ENCODE measurements around the gene CRACR2A.

Gene CRACR2A

GRCh38 chr12:3579446-3580093, 173.3 kb downstream of the CRACR2A start:
- no peak for DNase-seq (ENCODE audit: insufficient read length, low spot score)
- TF ChIP-seq CTCF (IDR thresholded peaks at IDR 0.05; ENCODE audit: insufficient read depth, missing control alignments): no peak
- no peak for FAIRE-seq

GRCh38 chr12:3578557-3578956, 174.4 kb downstream of the CRACR2A start:
- no peak for DNase-seq (ENCODE audit: insufficient read length, low spot score)
- no peak for TF ChIP-seq CTCF (IDR thresholded peaks at IDR 0.05; ENCODE audit: insufficient read depth, missing control alignments)
- no peak for FAIRE-seq

GRCh38 chr12:3576891-3577290, 176.0 kb downstream of the CRACR2A start:
- no peak for DNase-seq (ENCODE audit: insufficient read length, low spot score)
- no peak for TF ChIP-seq CTCF (IDR thresholded peaks at IDR 0.05; ENCODE audit: insufficient read depth, missing control alignments)
- no peak for FAIRE-seq

GRCh38 chr12:3574986-3575385, 177.9 kb downstream of the CRACR2A start:
- no peak for FAIRE-seq
- TF ChIP-seq CTCF (IDR thresholded peaks at IDR 0.05; ENCODE audit: insufficient read depth, missing control alignments): no peak
- no peak for DNase-seq (ENCODE audit: insufficient read length, low spot score)

- no peak for FAIRE-seq
- no peak for TF ChIP-seq CTCF (IDR thresholded peaks at IDR 0.05; ENCODE audit: insufficient read depth, missing control alignments)
Observed at GRCh38 chr12:3572560-3572959, 180.3 kb downstream of the CRACR2A start.

GRCh38 chr12:3571724-3572123, 181.2 kb downstream of the CRACR2A start:
- DNase-seq (ENCODE audit: insufficient read length, low spot score) (no peak), FAIRE-seq (no peak)
- TF ChIP-seq CTCF (IDR thresholded peaks at IDR 0.05; ENCODE audit: insufficient read depth, missing control alignments): no peak

More at GRCh38 chr12:3572560-3572959, 180.3 kb downstream of the CRACR2A start:
- DNase-seq (ENCODE audit: insufficient read length, low spot score): no peak

- no peak for DNase-seq (ENCODE audit: insufficient read length, low spot score)
- no peak for FAIRE-seq
- TF ChIP-seq CTCF (IDR thresholded peaks at IDR 0.05; ENCODE audit: insufficient read depth, missing control alignments): no peak
Observed at GRCh38 chr12:3571323-3571722, 181.6 kb downstream of the CRACR2A start.

All from D721Med (cell line).